Breast epithelium (tissue), 3 donors: ENCODE results near the gene HCFC1.

Source experiments
- POLR2A ChIP-seq: fragments of 450-650 bp; IDR thresholded peaks from one replicate; pipeline ENCODE4 v1.6.1; 2016; ENCODE audit warnings: antibody characterized with exemption, mild to moderate bottlenecking, moderate library complexity
- POLR2AphosphoS5 ChIP-seq, 3 donors: sonication (generic); formaldehyde crosslinking; IDR thresholded peaks; one replicate each; pipeline ENCODE4 v1.6.1; 2017; ENCODE audit warnings: antibody characterized with exemption in 3 of 3
- TF ChIP-seq, protein P1 (sequence below), 3 donors: fragments of 450-650 bp; IDR thresholded peaks; one replicate each; pipeline ENCODE4 v1.5.1; 2016 to 2017; ENCODE audit warnings: antibody characterized with exemption in 3 of 3, mild to moderate bottlenecking in 3 of 3, moderate library complexity in 3 of 3

DNA sequence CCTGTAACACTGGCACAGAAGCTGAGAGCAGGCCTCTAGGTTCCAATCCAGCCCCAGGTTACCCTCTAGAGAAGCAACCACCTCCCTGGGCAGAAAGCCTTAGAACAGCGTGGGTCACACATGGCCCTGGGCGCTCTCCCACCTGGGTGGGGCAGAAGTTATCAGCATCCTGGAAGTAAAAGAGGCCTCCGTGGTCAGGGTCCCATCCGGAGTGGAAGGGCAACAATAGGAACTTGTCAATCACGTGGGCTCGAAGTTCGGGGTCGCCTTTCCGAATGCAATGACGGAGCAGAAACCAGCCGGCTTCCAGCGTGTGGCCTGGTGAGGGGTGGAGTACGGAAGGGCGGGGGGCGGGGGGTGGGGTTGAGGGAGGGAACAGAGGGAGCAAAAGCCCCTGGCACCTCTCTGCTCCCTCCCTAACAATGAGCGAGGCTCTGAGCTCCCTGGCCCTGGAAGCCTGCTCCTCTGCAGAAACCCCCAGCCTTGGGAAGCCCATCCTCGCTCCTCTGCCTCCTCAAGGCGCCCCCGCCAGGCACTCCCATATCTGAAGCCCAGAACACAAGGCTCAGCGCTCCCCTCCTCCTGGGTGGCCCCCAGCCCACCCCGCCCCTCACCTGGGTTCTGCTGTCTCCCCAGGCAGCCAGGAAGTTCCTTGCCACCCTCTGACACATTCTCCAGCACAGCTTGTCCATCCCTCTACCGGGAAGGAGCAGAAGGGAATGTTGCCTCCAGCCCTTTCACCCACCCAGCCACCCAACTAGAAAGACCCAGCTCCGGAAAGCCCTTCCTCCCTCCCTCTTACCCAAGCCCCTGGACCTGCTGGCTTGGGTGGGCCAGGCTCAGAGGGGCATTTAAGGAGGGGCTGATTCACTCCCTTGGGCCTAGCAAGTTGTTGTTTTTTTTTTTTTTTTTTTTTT lies 30.0 kb downstream of the HCFC1 start:
- TF ChIP-seq, protein P1, sequence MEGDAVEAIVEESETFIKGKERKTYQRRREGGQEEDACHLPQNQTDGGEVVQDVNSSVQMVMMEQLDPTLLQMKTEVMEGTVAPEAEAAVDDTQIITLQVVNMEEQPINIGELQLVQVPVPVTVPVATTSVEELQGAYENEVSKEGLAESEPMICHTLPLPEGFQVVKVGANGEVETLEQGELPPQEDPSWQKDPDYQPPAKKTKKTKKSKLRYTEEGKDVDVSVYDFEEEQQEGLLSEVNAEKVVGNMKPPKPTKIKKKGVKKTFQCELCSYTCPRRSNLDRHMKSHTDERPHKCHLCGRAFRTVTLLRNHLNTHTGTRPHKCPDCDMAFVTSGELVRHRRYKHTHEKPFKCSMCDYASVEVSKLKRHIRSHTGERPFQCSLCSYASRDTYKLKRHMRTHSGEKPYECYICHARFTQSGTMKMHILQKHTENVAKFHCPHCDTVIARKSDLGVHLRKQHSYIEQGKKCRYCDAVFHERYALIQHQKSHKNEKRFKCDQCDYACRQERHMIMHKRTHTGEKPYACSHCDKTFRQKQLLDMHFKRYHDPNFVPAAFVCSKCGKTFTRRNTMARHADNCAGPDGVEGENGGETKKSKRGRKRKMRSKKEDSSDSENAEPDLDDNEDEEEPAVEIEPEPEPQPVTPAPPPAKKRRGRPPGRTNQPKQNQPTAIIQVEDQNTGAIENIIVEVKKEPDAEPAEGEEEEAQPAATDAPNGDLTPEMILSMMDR (IDR thresholded peaks at IDR 0.05) = no peak
- TF ChIP-seq POLR2A (no peak), POLR2AphosphoS5 (IDR thresholded peaks at IDR 0.05) (no peak)
